Measurements from ENCODE around the gene ANKRD60.

The ANKRD60 gene

DNA sequence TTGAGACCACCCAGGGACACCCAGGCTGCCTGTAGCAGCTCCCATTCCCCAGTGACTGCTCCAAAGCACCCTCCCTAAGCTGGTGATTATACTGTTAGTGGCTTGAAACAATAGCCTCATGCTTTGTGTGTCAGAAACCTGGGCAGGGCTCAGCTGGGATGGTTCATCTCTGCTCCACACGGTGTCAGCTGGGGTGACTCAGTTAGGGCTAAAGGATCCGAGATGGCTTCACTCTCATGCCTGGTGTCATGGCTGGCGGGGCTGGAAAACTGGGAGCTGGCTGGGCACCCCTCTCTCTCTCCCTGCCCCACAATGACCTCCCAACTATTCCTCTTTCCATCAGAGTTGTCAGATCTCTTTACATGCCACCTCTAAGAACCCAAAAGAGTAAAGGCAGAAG is 44.4 kb downstream of the ANKRD60 start:
- no peak for DNase-seq

DNA sequence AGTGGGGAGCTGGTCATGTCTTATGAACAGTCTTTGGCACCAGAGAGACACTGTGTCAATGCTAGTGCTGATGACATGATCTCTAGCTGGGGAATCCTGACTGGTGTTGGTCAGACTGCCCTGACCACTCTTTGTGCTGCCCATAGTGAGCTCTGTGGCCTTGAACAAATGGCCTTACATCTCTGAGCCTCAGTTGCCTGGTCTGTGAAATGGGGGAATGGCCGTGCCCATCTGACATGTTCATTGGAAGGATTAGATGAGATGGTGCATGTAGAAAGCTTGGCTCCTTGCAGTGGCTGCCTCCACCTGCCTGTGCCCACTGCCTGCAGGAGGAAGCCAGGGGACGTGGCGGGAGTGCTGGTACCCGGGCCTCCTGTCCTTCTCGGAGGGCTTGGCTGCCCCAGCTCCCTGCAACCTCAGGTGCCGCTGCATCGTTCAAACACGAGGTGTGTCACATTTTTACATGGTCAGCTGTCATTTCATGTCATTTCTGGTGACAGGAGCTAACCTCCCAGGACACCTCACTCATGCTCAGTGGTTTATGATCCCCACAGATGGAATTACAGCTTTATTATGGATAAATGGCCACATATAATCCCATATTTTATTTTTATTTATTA is 45.8 kb downstream of the ANKRD60 start:
- DNase-seq = no peak

DNA sequence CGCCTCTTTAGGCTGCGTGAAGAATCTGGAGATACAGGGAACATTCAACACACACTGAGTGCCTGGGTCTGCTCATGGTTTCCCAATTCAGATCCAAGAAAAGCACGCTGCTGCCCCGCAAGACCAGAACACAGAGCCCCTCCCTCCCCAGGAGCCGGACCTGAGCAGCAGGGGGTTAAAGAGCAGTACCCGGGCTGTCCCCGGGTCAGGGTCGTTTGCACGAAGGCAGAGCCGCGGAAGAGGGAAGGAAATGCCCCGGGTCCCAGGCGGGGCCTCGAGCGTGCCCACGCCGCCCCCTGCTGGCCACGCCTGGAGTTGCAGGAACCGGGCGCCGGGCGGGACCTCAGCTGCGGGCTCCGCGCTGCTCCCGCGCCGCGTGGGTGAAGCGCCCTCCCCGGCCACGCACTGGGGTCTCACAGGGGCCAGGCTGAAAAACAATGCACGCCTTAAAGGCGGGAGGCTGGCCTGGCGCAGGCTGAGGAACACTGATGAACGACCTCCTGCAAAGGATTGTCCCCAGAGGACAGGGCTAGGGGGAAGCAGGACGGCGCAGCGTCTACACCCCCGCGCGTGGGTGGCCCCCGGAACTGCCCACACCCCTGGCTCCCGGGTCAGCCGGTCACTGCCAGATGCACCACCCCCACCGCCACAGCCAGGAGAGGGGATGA is 48.9 kb downstream of the ANKRD60 start:
- peak; percentile 30 for DNase-seq

DNA sequence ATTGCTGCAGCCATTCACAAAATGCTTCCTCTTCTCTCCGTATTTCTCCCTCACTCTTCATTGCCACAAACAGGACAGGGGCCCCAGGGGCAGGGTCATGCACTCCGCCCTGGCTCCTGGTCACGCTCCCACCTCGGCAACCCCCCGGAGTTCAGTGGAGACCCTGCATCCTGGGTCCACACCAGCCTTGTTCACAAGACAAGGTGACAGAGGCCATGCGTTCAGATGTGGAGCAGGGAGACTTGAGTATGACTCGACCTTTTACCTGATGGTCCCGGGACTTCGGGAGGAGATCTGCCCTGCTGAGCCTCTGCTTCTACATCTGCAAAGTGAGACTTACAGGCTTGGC is 49.4 kb downstream of the ANKRD60 start:
- DNase-seq = no peak

DNA sequence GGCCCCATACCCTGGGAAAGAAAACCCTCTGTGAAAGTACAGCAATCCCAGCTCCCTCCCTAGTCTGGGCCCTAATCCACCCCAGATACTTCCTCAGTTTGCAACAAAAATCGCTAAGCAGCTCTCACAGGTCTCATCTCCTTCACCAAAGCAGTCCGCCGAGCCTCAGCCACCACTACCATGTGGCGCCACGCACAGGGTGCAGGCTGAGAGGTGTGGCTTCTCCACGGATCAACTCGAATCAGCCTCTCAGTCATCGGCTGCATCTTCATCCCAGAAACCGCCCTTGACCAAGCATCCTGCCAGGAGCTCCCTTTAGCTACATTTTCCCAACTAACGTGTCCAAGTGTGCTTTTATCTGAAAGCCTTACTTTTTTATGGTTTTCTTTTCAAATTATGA is 50.7 kb downstream of the ANKRD60 start:
- DNase-seq = no peak

DNA sequence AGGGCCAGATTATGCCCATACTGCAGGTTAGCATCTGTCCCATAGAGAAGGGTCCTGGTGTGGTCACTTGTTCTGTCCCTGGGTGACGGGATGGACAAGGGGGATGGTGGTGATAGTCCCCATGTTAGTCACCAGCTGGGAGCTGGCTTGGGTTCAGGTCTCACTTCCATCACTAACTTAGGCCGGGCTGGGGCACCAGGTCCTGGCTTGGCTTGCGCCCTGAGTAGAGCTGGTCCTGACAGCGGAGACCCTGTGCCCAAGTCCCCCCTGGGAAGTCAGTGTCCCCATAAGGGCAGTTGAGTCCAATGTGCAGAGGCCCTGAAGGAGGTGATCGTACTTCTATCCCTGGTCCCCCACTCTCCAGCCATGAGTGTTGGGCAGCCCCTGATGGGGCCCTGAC is 52.6 kb downstream of the ANKRD60 start:
- DNase-seq = no peak

DNA sequence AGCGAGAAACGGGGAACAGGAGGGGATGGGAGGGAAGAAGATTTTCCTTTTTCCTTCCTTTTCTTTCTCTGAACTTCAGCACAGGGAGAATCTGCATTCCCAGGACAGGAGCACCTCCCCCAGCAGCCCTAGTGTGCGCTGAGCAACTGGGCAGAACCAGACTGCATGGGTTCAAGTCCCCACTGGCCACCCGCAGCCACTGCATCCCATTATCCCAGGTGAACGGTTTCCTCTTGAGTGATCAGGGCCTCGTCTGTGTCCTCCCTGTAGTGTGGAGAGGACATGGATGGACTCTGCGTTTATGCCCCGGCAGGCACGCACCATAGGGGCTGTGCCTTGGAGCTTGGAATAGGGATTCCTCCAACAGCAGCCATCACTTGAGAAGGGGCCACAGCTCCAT is 53.0 kb downstream of the ANKRD60 start:
- DNase-seq = no peak

DNA sequence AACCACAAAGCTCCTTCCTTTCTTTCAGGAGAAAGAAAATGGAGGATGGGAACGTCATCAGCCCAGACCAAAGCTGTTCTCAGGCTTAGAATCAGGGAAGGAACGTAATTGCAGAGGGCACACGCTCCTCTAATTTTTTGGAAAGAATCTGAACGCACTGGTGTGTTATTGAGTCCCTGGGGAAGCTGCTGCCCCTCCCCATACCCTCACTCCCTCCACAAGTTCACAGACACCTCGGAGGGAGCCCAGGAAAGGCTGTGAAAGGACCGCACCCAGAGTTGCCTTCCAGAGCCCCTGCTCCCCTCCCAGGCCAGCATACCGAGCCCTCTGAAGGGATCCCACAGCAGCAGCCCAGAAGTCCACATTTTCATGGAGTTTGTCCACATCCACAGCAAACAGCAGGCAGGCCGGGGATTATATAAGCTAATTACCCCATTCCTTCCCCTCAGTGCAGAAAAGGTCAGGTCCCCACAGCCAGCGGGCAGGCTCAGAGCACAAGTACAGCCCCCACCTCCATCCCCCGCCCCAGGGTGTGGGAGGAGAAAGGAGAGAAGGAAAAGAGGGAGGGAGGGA is 53.7 kb downstream of the ANKRD60 start:
- DNase-seq = no peak

DNA sequence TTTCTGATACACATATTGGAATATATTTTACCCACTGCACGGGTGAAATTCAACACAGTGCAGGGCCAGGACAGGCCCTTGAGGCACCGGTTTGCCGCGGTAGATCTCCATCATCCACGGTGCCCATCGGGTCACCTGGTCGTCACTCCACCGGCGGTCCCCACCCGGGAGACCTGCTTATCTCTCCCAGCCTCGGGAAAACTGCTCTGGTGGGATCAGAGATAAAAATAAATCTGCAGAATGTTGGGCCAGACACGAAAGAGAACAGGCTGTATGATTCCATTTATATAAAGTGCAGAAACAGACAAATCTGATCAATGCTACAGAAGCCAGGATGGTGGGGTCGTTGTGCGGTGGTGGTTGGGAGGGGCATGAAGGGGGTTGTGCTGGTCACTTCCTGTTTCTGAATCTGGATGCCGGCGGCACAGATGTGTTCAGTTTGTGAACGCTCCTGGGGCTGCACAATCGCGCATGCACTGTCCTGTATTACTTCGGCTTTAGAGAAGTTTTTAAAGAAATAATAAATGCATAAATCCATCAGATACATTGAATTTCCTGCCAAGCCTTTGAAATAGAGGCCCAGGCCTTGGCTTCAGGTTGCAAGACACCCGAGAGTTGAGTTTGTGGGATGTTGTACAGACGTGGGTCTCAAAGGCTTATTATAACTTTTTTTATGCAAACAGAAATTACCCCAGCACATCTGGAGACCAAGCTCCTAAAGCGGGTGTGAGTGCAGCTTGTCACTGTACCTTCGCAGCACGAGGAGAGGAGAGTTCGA is 54.3 kb downstream of the ANKRD60 start:
- no peak for DNase-seq

DNA sequence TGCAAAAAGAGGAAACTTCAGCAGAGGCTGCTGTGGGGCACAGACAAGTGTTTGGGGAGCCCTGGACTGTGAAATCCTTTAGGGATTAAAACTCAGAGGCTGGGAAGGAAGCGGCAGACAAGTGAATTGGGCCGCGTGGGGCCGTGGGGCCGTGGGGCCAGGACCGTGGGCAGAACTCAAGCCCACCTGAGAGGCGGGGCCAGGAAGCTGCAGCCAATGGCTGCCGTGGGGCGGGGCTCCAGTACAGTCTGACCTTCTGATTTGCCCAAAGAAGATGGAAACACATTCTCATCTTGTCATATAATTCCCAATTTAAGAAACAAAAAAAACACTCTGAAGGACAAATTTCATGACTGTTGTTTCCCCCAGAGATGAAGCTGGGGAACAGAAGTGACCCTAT is 55.4 kb downstream of the ANKRD60 start:
- DNase-seq = no peak

DNA sequence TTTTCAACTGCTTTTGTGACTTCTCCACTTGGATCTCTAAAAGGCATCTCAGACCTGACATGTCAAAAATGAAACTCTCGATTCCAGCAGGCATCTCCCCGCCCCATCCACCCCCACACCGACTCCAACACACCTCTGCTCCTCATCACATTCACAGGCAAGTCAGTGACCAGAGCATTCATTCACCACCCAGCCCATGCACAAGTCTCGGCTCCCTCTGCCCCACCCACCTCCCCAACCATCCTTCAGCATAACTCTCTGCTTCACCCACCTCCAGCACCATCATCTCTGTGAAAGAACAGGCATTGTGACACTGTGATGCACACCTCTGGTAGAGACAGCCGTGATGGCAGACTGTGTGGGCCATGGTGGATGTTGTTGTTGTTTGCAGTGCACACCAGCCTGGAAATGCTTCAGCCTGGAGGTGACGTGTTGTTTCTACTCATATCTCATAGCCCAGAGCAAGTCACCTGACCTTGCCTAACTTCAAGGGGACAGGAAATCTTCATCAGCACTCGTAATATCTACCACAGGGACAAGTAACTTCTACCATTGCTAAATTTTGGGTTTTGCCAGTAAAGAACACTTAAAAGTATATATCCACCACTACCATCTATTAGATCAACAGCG is 56.5 kb downstream of the ANKRD60 start:
- DNase-seq = no peak

DNA sequence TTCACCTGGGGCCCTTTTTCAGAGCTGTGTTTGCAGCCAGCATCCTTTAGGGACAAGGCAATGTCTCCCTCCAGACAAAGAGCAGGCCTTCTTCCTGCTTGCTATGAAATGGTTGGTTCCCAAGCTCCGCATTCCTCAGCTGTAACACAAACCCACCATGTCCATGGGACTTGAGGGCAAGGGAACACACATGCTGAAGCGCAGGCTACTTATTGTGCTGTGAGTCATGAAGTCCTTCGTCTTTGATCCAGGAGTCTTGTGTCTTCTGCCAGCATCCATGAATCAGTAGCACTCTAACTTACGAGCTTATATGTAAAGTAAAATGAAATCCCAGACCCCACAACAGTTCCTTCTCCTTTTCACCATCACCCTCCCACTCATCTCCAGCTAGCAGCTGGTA is 59.0 kb downstream of the ANKRD60 start:
- DNase-seq = no peak

DNA sequence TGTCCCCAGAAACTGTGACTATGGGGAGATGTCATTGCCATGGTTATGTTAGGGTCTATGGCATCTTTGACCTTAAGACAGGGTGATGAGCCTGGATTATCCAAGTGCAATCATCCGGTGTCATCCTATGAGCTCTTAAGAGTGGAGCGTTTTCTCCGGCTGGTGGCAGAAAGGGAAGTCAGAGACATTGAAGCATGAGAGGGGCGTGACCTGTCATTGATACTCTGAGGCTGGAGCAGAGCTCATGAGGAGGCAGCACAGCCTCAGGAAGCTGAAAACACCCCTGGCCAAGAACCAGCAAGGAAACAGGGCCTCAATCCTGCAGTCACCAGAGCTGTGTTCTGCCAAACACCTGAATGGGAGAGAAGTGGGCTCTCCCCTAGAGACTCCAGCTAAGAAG is 59.6 kb downstream of the ANKRD60 start:
- no peak for DNase-seq

DNA sequence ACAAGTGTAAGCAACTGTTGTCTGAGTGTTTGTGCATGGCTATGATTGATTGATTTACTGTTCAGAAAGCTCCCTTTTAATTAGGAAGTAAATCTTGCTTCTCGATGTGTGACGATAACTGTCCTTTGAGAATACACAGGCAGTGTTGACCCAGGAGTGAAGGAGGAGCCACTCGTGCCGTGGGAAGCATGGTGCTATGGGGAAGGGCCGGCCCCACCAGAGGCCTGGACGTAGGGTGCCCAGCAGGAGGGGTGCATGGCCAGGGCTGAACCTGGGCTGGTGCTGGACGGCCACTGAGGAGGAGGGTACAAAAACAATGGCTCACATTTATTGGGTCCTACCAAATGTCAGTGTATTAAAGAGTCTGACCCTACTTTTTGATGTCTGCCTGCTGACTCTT is 60.7 kb downstream of the ANKRD60 start:
- DNase-seq = no peak

Data from inflammatory macrophage treated with lipopolysaccharide for 4 hours (primary cell).